GM21737 (cell line): ENCODE results near the gene NR2C1.

Source experiments
- ATAC-seq: cut with Tn5 transposase; IDR thresholded peaks from one replicate; pipeline ENCODE4 v1.9.1; 2021; ENCODE audit warnings: mild to moderate bottlenecking, moderate library complexity; ENCODE audit not compliant: unreplicated experiment

NR2C1 gene

GRCh38 chr12:95085612-95086011 is 12.2 kb upstream of the NR2C1 start:
- ATAC-seq: no peak

GRCh38 chr12:95083938-95084337 is 10.5 kb upstream of the NR2C1 start:
- ATAC-seq: no peak

GRCh38 chr12:95083471-95083870 is 10.1 kb upstream of the NR2C1 start:
- no peak for ATAC-seq

GRCh38 chr12:95077341-95077740 is 3.9 kb upstream of the NR2C1 start:
- ATAC-seq: no peak

- ATAC-seq: no peak
These were observed 1.3 kb upstream of the NR2C1 start for GRCh38 chr12:95074766-95075165.

GRCh38 chr12:95073698-95074520 is 491 bp upstream of the NR2C1 start:
- ATAC-seq: no peak

GRCh38 chr12:95070378-95070777 is 3.0 kb downstream of the NR2C1 start:
- no peak for ATAC-seq

- ATAC-seq: no peak
These were observed 7.1 kb downstream of the NR2C1 start for GRCh38 chr12:95066091-95066855.

- no peak for ATAC-seq
These were observed 12.5 kb downstream of the NR2C1 start for GRCh38 chr12:95060951-95061350.

GRCh38 chr12:95059984-95060383 is 13.4 kb downstream of the NR2C1 start:
- no peak for ATAC-seq

- ATAC-seq: no peak
These were observed 16.0 kb downstream of the NR2C1 start for GRCh38 chr12:95057424-95057823.

GRCh38 chr12:95055057-95055456 is 18.4 kb downstream of the NR2C1 start:
- no peak for ATAC-seq

- no peak for ATAC-seq
These were observed 19.2 kb downstream of the NR2C1 start for GRCh38 chr12:95054206-95054605.

GRCh38 chr12:95051241-95051640 is 22.2 kb downstream of the NR2C1 start:
- ATAC-seq: no peak

- no peak for ATAC-seq
These were observed 35.5 kb downstream of the NR2C1 start for GRCh38 chr12:95037906-95038305.

- no peak for ATAC-seq
These were observed 38.7 kb downstream of the NR2C1 start for GRCh38 chr12:95034750-95035149.

GRCh38 chr12:95022477-95022876 is 50.9 kb downstream of the NR2C1 start:
- no peak for ATAC-seq

- no peak for ATAC-seq
These were observed 55.9 kb downstream of the NR2C1 start for GRCh38 chr12:95017482-95017881.

- no peak for ATAC-seq
These were observed 57.3 kb downstream of the NR2C1 start for GRCh38 chr12:95016120-95016519.

- ATAC-seq: no peak
These were observed 58.9 kb downstream of the NR2C1 start for GRCh38 chr12:95014554-95014953.

GRCh38 chr12:95006206-95006605 is 67.2 kb downstream of the NR2C1 start:
- ATAC-seq: no peak

- ATAC-seq: no peak
These were observed 68.8 kb downstream of the NR2C1 start for GRCh38 chr12:95004610-95005009.
